Activated CD4-positive, alpha-beta T cell treated with anti-CD3 and anti-CD28 coated beads for 36 hours (primary cell): ENCODE measurements around the gene RNF4. TPM values are rescaled to one million over a fixed set of nuclear protein-coding genes. Genes with fewer than 3 reads are reported as not detected.

Source experiments
- ATAC-seq: fragments of 200-7000 bp; cut with Tn5 transposase; one replicate; pipeline ENCODE4 v1.10.0; 2021; ENCODE audit warnings: mild to moderate bottlenecking, moderate library complexity
- CTCF ChIA-PET: fragments of 350-600 bp; sonication (Branson Sonifier 250); formaldehyde crosslinking; loops from one replicate; lab custom pipeline; 2021; ENCODE audit warnings: antibody characterized with exemption; lab: Charles Lee
- POLR2A ChIA-PET: fragments of 350-600 bp; sonication (Branson Sonifier 250); formaldehyde crosslinking; loops from one replicate; lab custom pipeline; 2021; ENCODE audit warnings: antibody characterized with exemption, inconsistent platforms; lab: Charles Lee
- DNase-seq: peaks from one replicate; pipeline ENCODE4 v3.0.0-alpha.2; 2020
- H3K27ac Mint-ChIP-seq: one replicate; pipeline ENCODE4 v1.8.0; 2021; ENCODE audit warnings: mixed read lengths
- H3K27me3 Mint-ChIP-seq: one replicate; pipeline ENCODE4 v1.8.0; 2021; ENCODE audit warnings: mixed read lengths
- H3K36me3 Mint-ChIP-seq: one replicate; pipeline ENCODE4 v1.8.0; 2021; ENCODE audit warnings: low read depth, mixed read lengths
- H3K4me1 Mint-ChIP-seq: one replicate; pipeline ENCODE4 v1.8.0; 2021; ENCODE audit warnings: mixed read lengths
- H3K4me3 Mint-ChIP-seq: one replicate; pipeline ENCODE4 v1.8.0; 2021; ENCODE audit warnings: mild to moderate bottlenecking, moderate library complexity, mixed read lengths
- H3K9me3 Mint-ChIP-seq: one replicate; pipeline ENCODE4 v1.8.0; 2021; ENCODE audit warnings: low read depth, mixed read lengths
- intact Hi-C, 2 experiments: fragments of 100-400 bp; cut with DNase I in 1 of 2; cut with micrococcal nuclease in 1 of 2; formaldehyde crosslinking; loops; one replicate each; pipeline versions ENCODE4 v1.14.2 to v1.15.1; 2022 to 2024; cut with DNase I, micrococcal nuclease
- total RNA-seq, 2 experiments: library from RNA; stranded (reverse); gene quantifications; one replicate each; pipeline ENCODE4 v1.2.3, GENCODE V29; 2021

The RNF4 gene
- 10 to 100 TPM; 87.5 to 94.1 TPM for total RNA-seq

DNA sequence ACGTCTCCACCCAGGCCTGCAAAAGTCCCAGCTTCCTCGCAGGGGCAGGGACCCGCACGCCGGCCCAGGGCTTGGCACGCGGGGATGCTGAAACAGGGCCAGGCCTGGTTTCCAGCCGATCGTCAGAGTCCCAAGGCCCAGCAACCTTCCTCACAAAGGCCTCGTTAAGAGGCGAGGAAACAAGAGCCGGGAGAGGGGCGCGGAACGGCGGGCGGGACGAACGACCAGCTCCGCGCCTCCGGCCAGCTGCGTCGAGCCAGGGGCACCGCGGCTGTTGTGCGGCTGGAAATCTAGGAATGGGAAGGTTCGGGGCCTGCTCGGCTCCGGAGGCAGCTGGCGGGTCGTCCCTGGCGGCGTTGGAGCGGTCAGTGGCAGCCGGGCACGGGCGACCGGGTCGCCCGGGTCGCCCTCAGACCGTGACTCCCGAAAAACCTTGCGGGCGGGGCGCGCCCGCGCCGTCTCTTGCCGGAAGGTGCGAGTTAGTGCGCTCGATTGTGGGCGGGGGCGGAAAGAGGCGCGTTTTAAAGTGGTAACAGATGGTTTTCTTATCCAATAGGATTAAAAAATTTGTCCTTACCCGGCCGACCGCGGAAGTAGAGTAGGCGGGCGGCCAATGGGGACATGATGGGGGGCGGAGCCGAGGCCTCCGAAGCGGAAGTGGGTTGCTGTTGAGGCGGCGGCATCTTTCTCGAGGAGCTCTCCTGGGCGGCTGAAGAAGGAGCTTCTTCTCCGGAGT is at the start of gene RNF4:
TSS of gene RNF4 (plus strand) at position 651 of the 736 bp plus-strand sequence. CDS start 21,388 bp downstream, outside the sequence.
- ChIA-PET POLR2A (interaction anchor here (0.5 to 2.6 kb wide), 15 partner anchors 10 to 485 kb away, joined by 3 to 17 read pairs (median 4); partner anchors contain the start of genes FAM193A, HAUS3, MXD4 and POLN), CTCF (interaction anchor here (0.6 to 1.7 kb wide), 14 partner anchors 12 to 283 kb away, joined by 3 to 10 read pairs (median 3); partner anchors contain the start of gene MXD4)
- Mint-ChIP-seq H3K9me3 (no peaks in the 10 kb centered on the region), H3K36me3 (peaks cover 49% of the 10 kb centered on the region), H3K27ac (peak within 1 kb of the TSS; percentile 93), H3K4me3 (peak within 1 kb of the TSS; percentile 99), H3K4me1 (peaks cover 42% of the 10 kb centered on the region), H3K27me3 (no peaks in the 10 kb centered on the region)
- intact Hi-C loops: loop anchor here (1.0 to 5.0 kb wide), 22 partner anchors 17 to 824 kb away; partner anchors contain the start of genes CFAP99 (in 2 of the 2), FAM193A (in 2 of the 2), HAUS3 (in 2 of the 2) and MXD4 (in 2 of the 2)
- DNase-seq: peak; percentile 98
- ATAC-seq: peak; percentile 86

- peaks cover 25% of the 10 kb centered on the region for H3K27me3 Mint-ChIP-seq
Observed at GRCh38 chr4:2419814-2420213, 49.1 kb upstream of the RNF4 start.

GRCh38 chr4:2421928-2422327 is 47.0 kb upstream of the RNF4 start:
- no peak overlapping the region for H3K4me3 Mint-ChIP-seq
- peaks cover 22% of the 10 kb centered on the region for H3K27me3 Mint-ChIP-seq
- DNase-seq: no peak
- no peak overlapping the region for H3K27ac Mint-ChIP-seq
- ATAC-seq: no peak
- intact Hi-C loops: no loop called here
- CTCF ChIA-PET: interaction anchor here (1.8 kb wide), 1 partner anchor 9 kb away, joined by 6 read pairs; no protein-coding TSS in a partner anchor
- no peaks in the 10 kb centered on the region for H3K36me3 Mint-ChIP-seq
- POLR2A ChIA-PET: no interaction called here
- H3K4me1 Mint-ChIP-seq: peaks cover 18% of the 10 kb centered on the region
- H3K9me3 Mint-ChIP-seq: no peaks in the 10 kb centered on the region

More at GRCh38 chr4:2419814-2420213, 49.1 kb upstream of the RNF4 start:
- H3K27ac Mint-ChIP-seq: no peak overlapping the region
- H3K9me3 Mint-ChIP-seq: no peaks in the 10 kb centered on the region
- intact Hi-C loops: loop anchor here (2.0 to 5.0 kb wide), 10 partner anchors 49 to 1827 kb away; partner anchors contain the start of genes FAM193A (in 1 of the 2), FGFRL1 (in 1 of the 2), NSD2 (in 1 of the 2) and RNF4 (in 1 of the 2)
- peak overlapping the region; percentile 9 for H3K4me3 Mint-ChIP-seq
- ATAC-seq: no peak
- peaks cover 30% of the 10 kb centered on the region for H3K4me1 Mint-ChIP-seq
- no peak for DNase-seq
- CTCF ChIA-PET: interaction anchor here (1.0 kb wide), 2 partner anchors 16 to 176 kb away, joined by 3 to 4 read pairs; no protein-coding TSS in a partner anchor
- H3K36me3 Mint-ChIP-seq: no peaks in the 10 kb centered on the region
- POLR2A ChIA-PET: interaction anchor here (0.7 to 1.2 kb wide), 3 partner anchors 57 to 158 kb away, joined by 3 read pairs; partner anchors contain the start of gene MXD4

GRCh38 chr4:2423066-2423465 is 45.8 kb upstream of the RNF4 start:
- intact Hi-C loops: no loop called here
- no peaks in the 10 kb centered on the region for H3K36me3 Mint-ChIP-seq
- ATAC-seq: no peak

GRCh38 chr4:2423695-2424094 is 45.2 kb upstream of the RNF4 start:
- Mint-ChIP-seq H3K36me3 (no peaks in the 10 kb centered on the region), H3K27me3 (peaks cover 19% of the 10 kb centered on the region), H3K9me3 (no peaks in the 10 kb centered on the region), H3K4me1 (peaks cover 12% of the 10 kb centered on the region), H3K27ac (no peak overlapping the region), H3K4me3 (no peak overlapping the region)
- DNase-seq: no peak
- intact Hi-C loops: no loop called here
- no peak for ATAC-seq
- ChIA-PET POLR2A (no interaction called here), CTCF (interaction anchor here (0.6 to 1.8 kb wide), 3 partner anchors 11 to 34 kb away, joined by 3 to 6 read pairs (median 4); no protein-coding TSS in a partner anchor)

More at GRCh38 chr4:2423066-2423465, 45.8 kb upstream of the RNF4 start:
- Mint-ChIP-seq H3K4me3 (no peak overlapping the region), H3K27me3 (peaks cover 19% of the 10 kb centered on the region), H3K27ac (no peak overlapping the region), H3K9me3 (no peaks in the 10 kb centered on the region), H3K4me1 (peaks cover 12% of the 10 kb centered on the region)
- CTCF ChIA-PET: interaction anchor here (0.6 to 1.8 kb wide), 3 partner anchors 11 to 34 kb away, joined by 3 to 6 read pairs (median 4); no protein-coding TSS in a partner anchor
- POLR2A ChIA-PET: no interaction called here
- DNase-seq: no peak

GRCh38 chr4:2424581-2424980 is 44.3 kb upstream of the RNF4 start:
- no peak for ATAC-seq
- no peak overlapping the region for H3K4me3 Mint-ChIP-seq
- peaks cover 7% of the 10 kb centered on the region for H3K4me1 Mint-ChIP-seq
- no peaks in the 10 kb centered on the region for H3K36me3 Mint-ChIP-seq
- CTCF ChIA-PET: no interaction called here
- POLR2A ChIA-PET: no interaction called here
- DNase-seq: no peak
- no peak overlapping the region for H3K27ac Mint-ChIP-seq
- peaks cover 16% of the 10 kb centered on the region for H3K27me3 Mint-ChIP-seq
- intact Hi-C loops: no loop called here
- H3K9me3 Mint-ChIP-seq: no peaks in the 10 kb centered on the region

- ChIA-PET CTCF (no interaction called here), POLR2A (interaction anchor here (0.6 kb wide), 1 partner anchor 140 kb away, joined by 6 read pairs; no protein-coding TSS in a partner anchor)
- DNase-seq (no peak), ATAC-seq (no peak)
- H3K36me3 Mint-ChIP-seq: no peaks in the 10 kb centered on the region
- intact Hi-C loops: no loop called here
- H3K27ac Mint-ChIP-seq: no peak overlapping the region
- H3K4me1 Mint-ChIP-seq: no peaks in the 10 kb centered on the region
- H3K4me3 Mint-ChIP-seq: no peak overlapping the region
- no peaks in the 10 kb centered on the region for H3K9me3 Mint-ChIP-seq
- H3K27me3 Mint-ChIP-seq: peaks cover 7% of the 10 kb centered on the region
Observed at GRCh38 chr4:2425386-2426068, 43.4 kb upstream of the RNF4 start.

DNA sequence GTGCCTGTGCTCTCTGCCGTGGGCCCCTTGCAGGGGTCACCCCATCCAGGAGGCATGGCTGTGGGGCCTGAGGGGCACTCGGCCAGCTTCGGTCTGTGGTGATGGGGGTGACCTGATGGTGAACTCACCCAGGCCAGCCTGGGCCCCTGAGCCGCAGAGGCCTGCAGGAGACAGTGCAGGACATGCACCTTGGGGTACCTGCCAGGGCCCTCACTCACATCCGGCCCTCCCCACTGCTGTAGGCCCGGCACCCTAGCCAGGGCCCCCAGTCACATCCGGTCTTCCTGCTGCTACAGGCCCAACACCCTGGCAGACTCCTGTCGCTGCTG is 42.9 kb upstream of the RNF4 start:
- H3K36me3 Mint-ChIP-seq: no peaks in the 10 kb centered on the region
- POLR2A ChIA-PET: no interaction called here
- no peaks in the 10 kb centered on the region for H3K4me1 Mint-ChIP-seq
- intact Hi-C loops: no loop called here
- H3K4me3 Mint-ChIP-seq: no peak overlapping the region
- DNase-seq (no peak), ATAC-seq (no peak)
- CTCF ChIA-PET: no interaction called here
- no peak overlapping the region for H3K27ac Mint-ChIP-seq
- peaks cover 3% of the 10 kb centered on the region for H3K27me3 Mint-ChIP-seq
- H3K9me3 Mint-ChIP-seq: no peaks in the 10 kb centered on the region

- Mint-ChIP-seq H3K9me3 (no peaks in the 10 kb centered on the region), H3K27me3 (peaks cover 2% of the 10 kb centered on the region), H3K27ac (no peak overlapping the region), H3K4me3 (no peak overlapping the region), H3K4me1 (no peaks in the 10 kb centered on the region), H3K36me3 (no peaks in the 10 kb centered on the region)
- no peak for DNase-seq
- CTCF ChIA-PET: no interaction called here
- intact Hi-C loops: no loop called here
- POLR2A ChIA-PET: no interaction called here
- ATAC-seq: no peak
Observed at GRCh38 chr4:2426711-2427275, 42.1 kb upstream of the RNF4 start.

DNA sequence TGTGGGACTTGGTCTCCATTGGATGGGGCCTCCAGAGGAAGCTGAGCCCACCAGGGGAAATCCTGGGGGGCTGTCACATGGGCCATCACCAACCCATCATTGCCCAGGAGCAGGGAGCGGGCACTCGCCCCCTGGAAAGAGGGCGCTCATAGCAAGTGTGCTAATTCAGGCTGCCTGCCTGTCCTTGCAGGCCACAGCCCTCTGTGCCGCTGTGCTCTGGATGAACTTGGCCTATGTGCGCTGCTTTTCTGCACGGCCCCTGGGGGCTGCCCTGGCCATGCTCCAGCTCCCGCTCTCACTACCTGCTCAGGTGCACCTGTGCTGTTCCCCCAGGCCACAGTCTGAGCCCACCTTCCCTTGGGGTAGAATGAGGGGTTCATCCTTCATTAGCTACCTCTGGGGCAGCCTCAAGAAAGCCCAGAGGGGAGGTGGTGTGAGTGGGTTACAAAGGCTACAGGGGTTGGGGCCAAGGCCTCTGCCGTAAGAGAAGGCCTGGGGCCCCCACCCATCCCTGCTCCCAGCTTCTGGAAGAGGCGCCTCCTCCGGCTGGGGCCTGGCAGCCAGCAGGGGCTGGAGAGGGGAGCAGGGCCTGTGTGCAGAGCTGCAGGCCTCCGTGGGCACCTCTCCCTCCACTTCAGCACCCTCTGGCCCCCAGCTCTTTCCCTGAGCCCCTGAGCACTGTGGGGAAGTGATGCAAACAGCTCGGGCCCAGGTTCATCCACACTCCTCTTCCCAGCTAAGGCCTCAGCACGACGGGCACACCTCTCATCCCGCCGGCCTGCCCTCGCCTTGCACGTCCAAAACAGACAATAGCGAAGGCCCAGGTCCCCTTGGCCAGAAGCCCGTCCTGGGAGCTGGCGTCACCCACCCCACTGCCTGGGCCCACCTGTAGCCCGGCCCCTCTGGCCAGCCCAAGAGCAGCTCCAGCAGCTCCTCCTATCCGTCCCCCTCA is 41.2 kb upstream of the RNF4 start:
- intact Hi-C loops: no loop called here
- H3K4me1 Mint-ChIP-seq: no peaks in the 10 kb centered on the region
- no peaks in the 10 kb centered on the region for H3K36me3 Mint-ChIP-seq
- no peak overlapping the region for H3K4me3 Mint-ChIP-seq
- no peak overlapping the region for H3K27ac Mint-ChIP-seq
- CTCF ChIA-PET: interaction anchor here (0.6 to 0.7 kb wide), 2 partner anchors 14 to 623 kb away, joined by 3 read pairs; no protein-coding TSS in a partner anchor
- peaks cover 2% of the 10 kb centered on the region for H3K27me3 Mint-ChIP-seq
- no peaks in the 10 kb centered on the region for H3K9me3 Mint-ChIP-seq
- DNase-seq: no peak
- no peak for ATAC-seq
- POLR2A ChIA-PET: no interaction called here
